ENCODE measurements around the gene CCER1. TPM values are rescaled to one million over a fixed set of nuclear protein-coding genes. Genes with fewer than 3 reads are reported as not detected.

The CCER1 gene
- total and polyA plus RNA-seq, 12 donors: not detected

DNA sequence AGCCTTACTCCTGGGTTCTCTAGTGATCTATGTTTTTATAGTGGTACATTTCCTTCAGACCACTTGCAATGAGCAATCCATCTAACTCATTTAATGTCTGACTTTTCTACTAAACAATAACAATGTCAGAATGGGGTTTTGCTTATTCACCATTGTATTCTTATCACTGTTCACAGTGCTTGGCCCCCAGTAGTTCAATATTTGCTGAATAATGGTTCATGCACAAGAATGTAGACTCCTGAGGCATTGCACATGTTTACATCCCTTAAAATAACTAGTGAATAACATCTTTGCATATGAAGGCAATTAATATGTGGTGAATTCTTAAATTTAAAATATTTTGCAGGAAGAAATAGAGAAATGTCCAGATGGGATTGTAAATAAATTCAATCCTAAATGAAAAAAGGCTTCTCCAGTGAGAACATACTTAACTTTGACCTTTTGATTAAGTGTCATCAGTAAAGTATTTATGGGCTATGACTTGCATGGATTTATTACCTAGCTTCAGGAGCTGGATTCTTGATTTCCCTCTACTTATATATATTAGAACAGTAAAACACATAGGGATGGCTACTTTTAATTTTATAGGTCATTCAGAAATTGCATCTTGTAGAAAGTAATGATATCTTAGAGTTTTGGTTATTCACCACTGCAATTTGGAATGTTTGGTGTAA lies 3.4 kb downstream of the CCER1 start:
- Histone ChIP-seq H3K4me1 (no peaks in the 10 kb centered on the region), H3K36me3 (no peaks in the 10 kb centered on the region), H3K4me3 (no peak overlapping the region), H3K27ac (no peak overlapping the region), H3K27me3 (no peaks in the 10 kb centered on the region), H3K9me3 (no peaks in the 10 kb centered on the region)
- ATAC-seq (no peak), DNase-seq (no peak)
- intact Hi-C loops (cut with DNase I): no loop called here
- TF ChIP-seq, protein P1, sequence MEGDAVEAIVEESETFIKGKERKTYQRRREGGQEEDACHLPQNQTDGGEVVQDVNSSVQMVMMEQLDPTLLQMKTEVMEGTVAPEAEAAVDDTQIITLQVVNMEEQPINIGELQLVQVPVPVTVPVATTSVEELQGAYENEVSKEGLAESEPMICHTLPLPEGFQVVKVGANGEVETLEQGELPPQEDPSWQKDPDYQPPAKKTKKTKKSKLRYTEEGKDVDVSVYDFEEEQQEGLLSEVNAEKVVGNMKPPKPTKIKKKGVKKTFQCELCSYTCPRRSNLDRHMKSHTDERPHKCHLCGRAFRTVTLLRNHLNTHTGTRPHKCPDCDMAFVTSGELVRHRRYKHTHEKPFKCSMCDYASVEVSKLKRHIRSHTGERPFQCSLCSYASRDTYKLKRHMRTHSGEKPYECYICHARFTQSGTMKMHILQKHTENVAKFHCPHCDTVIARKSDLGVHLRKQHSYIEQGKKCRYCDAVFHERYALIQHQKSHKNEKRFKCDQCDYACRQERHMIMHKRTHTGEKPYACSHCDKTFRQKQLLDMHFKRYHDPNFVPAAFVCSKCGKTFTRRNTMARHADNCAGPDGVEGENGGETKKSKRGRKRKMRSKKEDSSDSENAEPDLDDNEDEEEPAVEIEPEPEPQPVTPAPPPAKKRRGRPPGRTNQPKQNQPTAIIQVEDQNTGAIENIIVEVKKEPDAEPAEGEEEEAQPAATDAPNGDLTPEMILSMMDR (IDR thresholded peaks at IDR 0.05): no peak

DNA sequence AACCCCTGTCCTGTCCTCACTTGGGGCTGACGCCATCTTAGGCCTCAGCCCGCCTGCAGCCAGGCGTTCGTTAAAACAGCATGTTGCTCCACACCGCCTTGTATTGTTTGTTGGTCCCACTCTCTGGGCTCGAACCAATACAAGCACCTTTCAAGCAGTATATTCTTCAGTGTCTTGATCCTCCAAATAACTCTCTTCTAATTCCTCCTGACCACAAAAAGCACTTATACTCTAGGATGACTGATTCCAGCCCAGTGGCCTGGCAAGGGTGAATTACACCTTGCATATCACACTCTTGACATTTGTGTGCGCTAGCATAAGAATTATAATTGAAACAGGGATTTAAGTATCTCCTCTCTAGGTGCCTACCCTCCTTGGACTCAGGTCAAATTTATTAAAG lies 7.1 kb downstream of the CCER1 start:
- H3K9me3 ChIP-seq: no peaks in the 10 kb centered on the region
- intact Hi-C loops (cut with DNase I): no loop called here
- ATAC-seq: no peak
- H3K27me3 ChIP-seq: no peaks in the 10 kb centered on the region
- no peak overlapping the region for H3K27ac ChIP-seq
- no peak for DNase-seq
- no peaks in the 10 kb centered on the region for H3K4me1 ChIP-seq
- TF ChIP-seq, protein P1 (IDR thresholded peaks at IDR 0.05): no peak
- no peak overlapping the region for H3K4me3 ChIP-seq
- WGBS, 2 donors: 96 to 97% methylated on average over 7 of the region's 7 CpGs
- H3K36me3 ChIP-seq: no peaks in the 10 kb centered on the region

DNA sequence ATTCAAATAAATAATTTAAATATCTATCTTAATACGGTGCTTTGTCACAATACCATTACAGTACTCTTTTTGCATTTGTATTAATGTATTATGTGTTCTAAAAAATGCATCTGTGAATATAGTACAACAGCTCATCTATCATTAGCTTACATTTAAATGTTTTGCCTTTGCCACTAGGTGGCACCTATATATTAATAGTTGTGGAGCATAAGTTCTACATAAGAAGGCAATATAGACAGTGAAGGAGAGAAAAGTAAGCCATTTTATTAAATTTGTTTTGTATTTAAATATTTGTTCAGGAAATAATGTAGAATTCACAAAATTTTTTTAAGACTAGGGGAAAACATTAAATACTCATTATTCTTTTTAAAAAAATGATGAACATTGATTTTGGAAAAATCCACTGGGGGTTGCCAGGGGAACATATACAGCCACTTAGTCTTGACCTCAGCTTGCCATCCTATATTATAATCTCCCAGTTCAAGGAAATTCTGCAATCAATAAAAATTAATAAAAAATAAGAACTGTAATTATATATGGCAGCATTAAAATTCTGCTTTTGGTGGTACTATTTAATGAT lies 9.8 kb downstream of the CCER1 start:
- TF ChIP-seq, protein P1 (IDR thresholded peaks at IDR 0.05): peak in 7 of 9 donors; percentile 36 to 66 (median 55)
- intact Hi-C loops (cut with DNase I): no loop called here
- no peak overlapping the region for H3K27ac ChIP-seq
- no peak for DNase-seq
- no peaks in the 10 kb centered on the region for H3K27me3 ChIP-seq
- H3K9me3 ChIP-seq: no peaks in the 10 kb centered on the region
- no peaks in the 10 kb centered on the region for H3K4me1 ChIP-seq
- ATAC-seq: no peak
- 28 to 37% methylated on average over 1 of the region's 1 CpG for WGBS, 2 donors
- H3K36me3 ChIP-seq: no peaks in the 10 kb centered on the region
- no peak overlapping the region for H3K4me3 ChIP-seq

DNA sequence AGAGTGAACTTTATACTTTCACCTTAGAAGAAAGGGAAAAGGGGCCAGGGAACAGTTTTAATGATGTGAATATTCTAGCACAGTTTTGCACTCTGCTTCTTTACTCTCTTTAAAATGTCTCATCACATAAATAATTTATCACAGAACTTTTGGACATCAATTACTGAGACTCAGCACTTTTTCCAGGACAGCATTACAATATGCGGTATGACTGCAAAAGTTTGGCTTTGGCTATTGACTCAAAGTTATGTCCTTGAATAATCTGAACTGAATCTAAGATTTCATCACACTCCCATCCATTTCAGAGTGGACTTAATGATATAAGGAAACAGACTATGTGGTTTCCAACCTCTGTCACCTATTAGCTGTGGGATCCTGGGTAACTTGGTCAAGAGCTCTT lies 11.7 kb downstream of the CCER1 start:
- TF ChIP-seq, protein P1 (IDR thresholded peaks at IDR 0.05): no peak
- ATAC-seq (no peak), DNase-seq (no peak)
- Histone ChIP-seq H3K4me1 (no peaks in the 10 kb centered on the region), H3K4me3 (no peak overlapping the region), H3K27me3 (no peaks in the 10 kb centered on the region), H3K9me3 (no peaks in the 10 kb centered on the region), H3K36me3 (no peaks in the 10 kb centered on the region), H3K27ac (no peak overlapping the region)
- WGBS, 2 donors: 85 to 93% methylated on average over 1 of the region's 1 CpG
- intact Hi-C loops (cut with DNase I): no loop called here
